Measurements from ENCODE around the gene CACNA2D1.
"Not testable (repeated sequence)": the region's sequence is repeated elsewhere in the genome, so short reads cannot be mapped to it uniquely, and the experiment has no call there.

Gene CACNA2D1

GRCh38 chr7:82158327-82158726, 285.2 kb downstream of the CACNA2D1 start:
- DNase-seq = no peak

DNA sequence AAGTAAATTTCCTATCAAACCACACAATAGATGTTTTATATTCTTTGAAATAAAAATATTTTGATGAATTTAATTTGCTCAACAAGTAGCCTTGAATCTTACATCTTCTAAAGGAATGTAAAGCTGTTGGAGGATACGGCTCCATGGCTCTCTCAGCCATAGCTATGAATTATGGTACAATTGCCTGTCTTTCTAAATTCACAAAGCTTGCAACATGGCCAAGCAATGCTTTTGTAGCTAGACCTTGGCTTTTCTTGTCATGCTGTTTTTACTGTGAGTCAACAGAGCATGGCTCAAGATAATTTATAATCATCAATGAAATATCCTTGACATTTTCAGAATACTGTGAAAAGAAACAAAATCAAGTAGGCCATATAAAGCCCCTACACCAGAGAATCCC, 286.7 kb downstream of the CACNA2D1 start:
- no peak for DNase-seq

DNA sequence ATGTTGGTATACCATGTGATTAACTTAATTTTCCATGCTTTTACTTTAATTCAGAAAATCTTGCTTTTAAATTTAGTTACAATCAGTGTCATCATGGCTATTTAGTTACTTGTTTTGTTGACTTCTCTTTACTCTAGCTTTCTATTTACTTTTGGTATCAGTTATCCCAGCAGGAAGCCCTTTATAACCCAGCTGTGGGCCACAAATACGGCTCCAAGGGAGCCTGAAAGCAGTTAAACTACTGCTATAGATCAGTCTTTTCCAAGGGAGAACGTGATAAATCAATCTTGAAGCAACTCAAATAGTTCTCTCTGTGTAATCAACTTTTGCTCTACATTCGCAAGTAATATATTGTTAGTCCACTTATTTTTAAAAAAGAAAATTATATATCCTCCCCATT, 287.4 kb downstream of the CACNA2D1 start:
- DNase-seq = no peak

DNA sequence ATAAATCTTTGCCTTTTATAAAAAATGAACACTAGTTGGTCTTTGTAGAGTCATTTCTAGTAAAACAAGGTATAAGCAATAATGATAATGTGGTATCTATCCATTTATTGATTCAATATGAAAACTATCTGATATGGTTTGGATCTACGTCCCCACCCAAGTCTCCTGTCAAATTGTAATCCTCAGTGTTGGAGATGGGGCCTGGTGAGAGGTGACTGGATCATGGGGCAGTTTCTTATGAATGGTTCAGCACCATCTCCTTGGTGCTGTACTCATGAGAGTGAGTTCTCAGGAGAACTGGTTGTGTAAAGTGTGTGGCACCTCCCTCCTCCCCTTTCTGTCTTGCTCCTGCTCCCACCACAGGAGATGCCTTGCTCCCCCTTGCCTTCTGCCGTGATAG, 288.8 kb downstream of the CACNA2D1 start:
- no peak for DNase-seq

DNA sequence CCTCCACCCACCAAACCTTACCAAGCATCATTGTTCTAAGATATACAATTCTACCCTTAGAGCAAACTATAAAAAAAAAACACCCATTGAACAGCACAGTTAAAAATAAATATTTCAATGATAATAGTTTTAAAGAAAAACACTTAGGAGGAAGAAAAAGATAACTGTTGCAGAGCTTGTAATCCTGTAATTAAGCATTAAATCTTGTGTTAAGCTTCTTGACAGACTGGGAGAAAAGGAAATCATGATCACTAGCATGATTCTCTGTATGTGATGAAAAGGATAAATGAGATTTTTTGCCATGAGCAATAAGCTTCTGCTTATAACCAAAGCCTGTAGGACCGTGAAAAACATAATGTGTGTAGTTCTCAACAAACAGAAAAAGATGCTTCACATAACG, 289.8 kb downstream of the CACNA2D1 start:
- no peak for DNase-seq

DNA sequence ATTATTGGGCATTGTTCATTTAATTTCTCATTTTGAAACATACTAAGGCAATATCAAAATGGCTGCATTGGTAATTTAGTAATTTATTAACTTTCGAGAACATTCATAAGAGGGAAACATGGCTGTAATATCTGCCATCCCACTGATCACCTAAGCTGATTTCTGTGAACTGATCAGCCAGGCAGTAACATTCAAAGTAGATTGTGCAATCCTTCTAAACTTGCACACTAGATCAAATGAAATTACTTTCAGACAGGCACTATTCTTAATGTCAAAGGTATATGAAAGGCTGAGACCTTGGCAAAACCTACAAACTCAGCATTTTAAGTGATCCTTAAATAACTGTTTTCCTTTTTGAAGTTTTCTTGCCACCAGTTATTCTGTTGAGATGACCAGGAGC, 290.7 kb downstream of the CACNA2D1 start:
- DNase-seq = no peak

- no peak for DNase-seq
Measured at GRCh38 chr7:82146491-82146890, 297.1 kb downstream of the CACNA2D1 start.

GRCh38 chr7:82142263-82142864, 301.2 kb downstream of the CACNA2D1 start:
- DNase-seq = no peak

- DNase-seq = no peak
Measured at GRCh38 chr7:82141427-82141826, 302.1 kb downstream of the CACNA2D1 start.

GRCh38 chr7:82140608-82141007, 303.0 kb downstream of the CACNA2D1 start:
- DNase-seq = not testable (repeated sequence)

DNA sequence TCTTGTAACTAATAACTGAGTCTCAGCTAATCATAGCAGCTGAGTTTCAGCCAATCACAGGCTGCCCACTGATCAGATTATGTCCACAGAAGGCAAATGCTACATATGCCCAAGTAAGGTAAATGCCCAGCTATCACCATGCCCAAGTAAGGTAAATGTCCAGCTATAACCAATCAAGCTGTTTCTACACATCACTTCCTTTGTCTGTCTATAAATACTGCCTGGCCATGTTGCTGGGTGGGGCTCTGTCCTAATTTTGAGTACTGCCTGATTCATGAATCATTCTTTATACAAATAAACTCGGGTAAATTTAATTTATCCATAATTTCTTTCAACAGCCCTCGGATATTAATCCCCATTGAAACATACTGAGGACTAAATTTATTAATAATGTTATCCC, 312.4 kb downstream of the CACNA2D1 start:
- no peak for DNase-seq

DNA sequence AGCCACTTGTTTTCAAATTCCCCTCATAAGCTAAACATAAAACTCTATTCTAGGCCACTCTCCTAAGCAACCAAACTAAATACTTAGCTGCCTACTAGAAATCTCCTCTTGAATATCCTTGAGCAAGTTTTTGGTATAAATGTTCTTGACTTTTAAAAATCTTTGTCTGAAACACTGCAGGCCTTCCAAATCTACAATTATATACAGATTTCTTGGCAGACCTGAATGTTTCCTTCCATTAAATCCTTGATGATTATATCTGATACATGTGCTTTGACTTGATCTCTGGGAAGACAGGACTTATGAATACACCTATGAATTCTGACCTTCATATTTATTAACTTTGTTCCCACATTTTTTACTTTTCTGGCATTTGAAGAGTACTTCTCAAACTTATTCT, 314.5 kb downstream of the CACNA2D1 start:
- DNase-seq = no peak

GRCh38 chr7:82128546-82128945, 315.0 kb downstream of the CACNA2D1 start:
- DNase-seq = no peak

DNA sequence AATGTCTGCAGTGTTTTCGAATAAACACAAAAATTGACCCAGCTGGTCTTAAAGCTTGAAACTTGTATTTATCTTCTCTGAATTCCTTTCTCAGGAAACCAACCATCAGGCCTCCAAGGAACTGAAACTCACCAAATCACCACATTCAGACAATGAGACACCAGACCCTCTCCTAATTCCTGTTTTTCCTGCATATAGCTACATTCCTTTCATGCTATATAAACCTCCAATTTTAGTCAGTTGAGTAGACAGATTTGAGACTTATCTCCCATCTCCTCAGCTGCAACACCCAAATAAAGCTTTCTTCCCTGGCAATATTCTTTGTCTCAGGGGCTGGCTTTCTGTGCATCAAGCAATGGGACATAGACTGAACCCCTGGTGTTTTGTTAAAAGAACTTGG, 317.0 kb downstream of the CACNA2D1 start:
- DNase-seq = no peak

GRCh38 chr7:82124445-82124844, 319.1 kb downstream of the CACNA2D1 start:
- DNase-seq = no peak

- no peak for DNase-seq
Measured at GRCh38 chr7:82122275-82122674, 321.3 kb downstream of the CACNA2D1 start.

- no peak for DNase-seq
Measured at GRCh38 chr7:82114237-82114636, 329.3 kb downstream of the CACNA2D1 start.

- no peak for DNase-seq
Measured at GRCh38 chr7:82110146-82110840, 333.3 kb downstream of the CACNA2D1 start.

DNA sequence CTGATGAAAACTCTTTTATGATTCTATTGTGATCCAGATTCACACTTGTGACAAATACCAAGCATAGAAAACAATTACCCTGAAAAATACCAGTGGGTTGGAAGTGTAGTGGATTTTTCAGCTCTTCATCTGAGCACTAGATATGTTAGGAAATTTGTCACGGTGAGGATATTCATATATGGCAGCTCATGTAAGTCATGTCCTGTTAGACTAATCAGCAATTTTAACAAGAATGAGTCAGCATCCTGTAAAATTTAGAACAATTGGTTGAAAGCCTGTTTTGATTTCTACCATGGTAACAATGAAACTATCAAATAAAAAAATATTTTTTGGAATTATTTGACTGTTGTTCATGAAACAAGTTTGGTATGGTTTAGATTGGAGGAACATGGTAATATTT, 334.3 kb downstream of the CACNA2D1 start:
- no peak for DNase-seq

DNA sequence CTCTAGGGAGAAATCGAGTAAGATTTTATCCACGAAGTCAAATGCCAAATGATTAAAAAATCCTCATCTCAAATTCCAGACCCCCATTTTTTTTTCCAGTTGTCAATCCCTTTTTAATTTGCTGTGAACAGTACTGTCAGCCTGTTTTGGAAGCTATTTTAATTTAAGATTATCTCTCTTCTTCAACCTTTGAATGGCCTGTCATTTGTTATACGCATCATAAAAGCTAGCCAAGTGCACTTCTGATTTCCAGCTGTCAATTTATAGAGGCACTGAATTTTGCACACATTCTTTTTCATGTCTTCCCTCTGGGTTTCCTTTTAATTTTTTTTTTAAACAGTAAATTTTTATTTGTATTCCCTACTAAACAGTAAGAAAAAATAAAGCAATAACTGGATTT, 337.4 kb downstream of the CACNA2D1 start:
- DNase-seq = no peak

DNA sequence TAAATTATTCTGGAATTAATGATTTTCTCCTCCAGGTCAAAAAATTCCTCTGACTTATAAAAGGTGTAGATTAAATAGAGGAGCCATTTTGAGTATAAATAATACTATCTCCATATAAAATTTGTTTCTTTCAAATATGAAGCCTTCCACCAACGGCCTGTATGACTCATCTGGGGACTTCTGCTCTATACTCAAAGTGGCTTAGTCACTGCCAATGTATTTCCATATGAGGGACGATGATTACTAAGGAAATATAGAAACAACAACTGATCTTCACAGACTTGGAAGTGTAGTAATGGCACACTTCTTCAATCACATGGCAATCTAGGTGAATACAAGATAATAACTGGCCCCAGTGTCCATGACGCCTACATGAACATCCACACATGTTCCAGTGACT, 338.1 kb downstream of the CACNA2D1 start:
- no peak for DNase-seq

DNA sequence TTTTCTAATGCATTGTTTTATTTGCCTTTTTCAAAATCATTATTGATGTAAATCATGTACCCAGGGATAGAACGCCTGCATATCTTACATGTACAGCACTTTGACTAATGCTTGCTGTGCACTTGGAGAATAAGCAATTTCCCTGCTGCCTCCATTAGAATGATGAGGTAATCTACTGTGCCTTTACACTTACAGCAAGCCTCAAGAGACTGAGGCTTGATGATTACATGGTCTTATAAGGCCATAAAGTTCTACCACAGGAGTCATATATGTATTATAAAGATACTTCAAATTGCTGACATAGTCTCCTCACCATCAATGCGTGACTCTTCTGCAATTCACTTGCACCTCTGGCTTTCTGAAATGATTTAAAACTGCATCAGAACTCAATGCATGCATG, 345.2 kb downstream of the CACNA2D1 start:
- no peak for DNase-seq

- no peak for DNase-seq
Measured at GRCh38 chr7:82091126-82091684, 352.4 kb downstream of the CACNA2D1 start.

DNA sequence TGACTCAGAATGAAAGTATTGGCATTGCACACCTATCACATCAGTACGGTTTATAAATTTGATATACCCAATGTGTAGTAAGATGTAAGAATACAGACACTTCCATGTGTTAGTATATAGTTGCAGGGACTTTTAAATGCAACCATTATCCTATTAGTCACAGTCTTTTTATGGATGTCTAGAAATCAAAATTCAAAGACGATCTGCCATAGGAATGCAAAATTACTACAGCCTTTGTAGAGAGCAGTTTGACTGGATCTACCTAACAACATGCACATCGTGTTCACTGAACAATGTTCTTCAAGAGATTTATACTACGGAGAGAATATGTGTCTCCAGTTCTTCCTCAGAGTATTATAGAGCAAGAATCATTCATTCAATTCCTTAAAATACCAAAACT, 356.5 kb downstream of the CACNA2D1 start:
- DNase-seq = no peak

DNA sequence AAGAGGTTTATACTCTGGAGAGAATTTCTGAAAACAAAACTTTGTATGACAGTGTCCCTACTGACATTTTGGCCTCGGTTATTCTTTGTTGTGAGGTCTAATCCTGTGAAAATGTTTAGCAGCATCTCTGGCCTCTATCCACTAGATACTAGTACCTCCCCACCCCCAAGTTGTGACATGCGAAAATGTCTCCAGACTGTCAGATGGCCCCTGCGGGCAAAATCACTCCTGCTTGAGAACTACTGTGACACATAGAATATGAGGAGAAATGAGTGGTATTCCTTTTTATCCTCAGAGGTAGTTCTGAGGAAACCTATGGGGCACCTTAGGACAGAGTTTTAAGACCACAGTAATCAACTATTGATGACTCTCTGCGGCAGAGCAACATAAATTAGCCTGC, 358.5 kb downstream of the CACNA2D1 start:
- DNase-seq = no peak

All from activated T-cell treated with anti-CD3 and anti-CD28 coated beads for 4 hours (primary cell).